Stimulated activated CD4-positive, alpha-beta T cell treated with anti-CD3 and anti-CD28 coated beads, Interleukin-4, amount 100 ng/mL, for 24 hours (primary cell): ENCODE measurements around the gene ANKMY1.

Experiments used
- DNase-seq: peaks from one replicate; pipeline ENCODE4 v3.0.0-alpha.2; 2020

ANKMY1 gene

GRCh38 chr2:240593703-240594451 lies 36.1 kb upstream of the ANKMY1 start:
- DNase-seq: no peak

GRCh38 chr2:240593026-240593702 lies 35.4 kb upstream of the ANKMY1 start:
- DNase-seq: no peak

- no peak for DNase-seq
Observed at GRCh38 chr2:240591784-240592183, 34.0 kb upstream of the ANKMY1 start.

- no peak for DNase-seq
Observed at GRCh38 chr2:240591226-240591625, 33.4 kb upstream of the ANKMY1 start.

- no peak for DNase-seq
Observed at GRCh38 chr2:240590681-240591111, 32.9 kb upstream of the ANKMY1 start.

GRCh38 chr2:240589850-240590525 lies 32.2 kb upstream of the ANKMY1 start:
- DNase-seq: no peak

- no peak for DNase-seq
Observed at GRCh38 chr2:240589375-240589774, 31.6 kb upstream of the ANKMY1 start.

GRCh38 chr2:240588669-240589068 lies 30.9 kb upstream of the ANKMY1 start:
- DNase-seq: no peak

GRCh38 chr2:240588006-240588655 lies 30.3 kb upstream of the ANKMY1 start:
- no peak for DNase-seq

- peak; percentile 64 for DNase-seq
Observed at GRCh38 chr2:240586919-240587800, 29.4 kb upstream of the ANKMY1 start.

GRCh38 chr2:240586198-240586918 lies 28.6 kb upstream of the ANKMY1 start, which contains the start of gene CAPN10:
CAPN10 (plus strand) TSS chr2:240586734; CDS start chr2:240586912, 178 bp downstream.
- DNase-seq: peak; percentile 98

- DNase-seq: no peak
Observed at GRCh38 chr2:240585681-240586197, 28.0 kb upstream of the ANKMY1 start.

GRCh38 chr2:240585101-240585500 lies 27.3 kb upstream of the ANKMY1 start:
- no peak for DNase-seq

GRCh38 chr2:240584486-240585031 lies 26.8 kb upstream of the ANKMY1 start:
- DNase-seq: no peak

- no peak for DNase-seq
Observed at GRCh38 chr2:240583774-240584173, 26.0 kb upstream of the ANKMY1 start.

GRCh38 chr2:240582781-240583180 lies 25.0 kb upstream of the ANKMY1 start:
- no peak for DNase-seq

GRCh38 chr2:240581811-240582210 lies 24.0 kb upstream of the ANKMY1 start:
- no peak for DNase-seq

GRCh38 chr2:240579771-240580614 lies 22.2 kb upstream of the ANKMY1 start:
- peak; percentile 79 for DNase-seq

GRCh38 chr2:240579071-240579762 lies 21.4 kb upstream of the ANKMY1 start:
- no peak for DNase-seq
